Activated CD8-positive, alpha-beta memory T cell treated with anti-CD3 and anti-CD28 coated beads for 24 hours (primary cell): ENCODE data around the gene LCN6.
"Not testable (repeated sequence)": the region's sequence is repeated elsewhere in the genome, so short reads cannot be mapped to it uniquely, and the experiment has no call there.

Source experiments
- DNase-seq: peaks from one replicate; pipeline ENCODE4 v3.0.0-alpha.2; 2020

LCN6 gene

GRCh38 chr9:136704741-136705140 lies 43.6 kb downstream of the LCN6 start:
- DNase-seq: not testable (repeated sequence)

DNA sequence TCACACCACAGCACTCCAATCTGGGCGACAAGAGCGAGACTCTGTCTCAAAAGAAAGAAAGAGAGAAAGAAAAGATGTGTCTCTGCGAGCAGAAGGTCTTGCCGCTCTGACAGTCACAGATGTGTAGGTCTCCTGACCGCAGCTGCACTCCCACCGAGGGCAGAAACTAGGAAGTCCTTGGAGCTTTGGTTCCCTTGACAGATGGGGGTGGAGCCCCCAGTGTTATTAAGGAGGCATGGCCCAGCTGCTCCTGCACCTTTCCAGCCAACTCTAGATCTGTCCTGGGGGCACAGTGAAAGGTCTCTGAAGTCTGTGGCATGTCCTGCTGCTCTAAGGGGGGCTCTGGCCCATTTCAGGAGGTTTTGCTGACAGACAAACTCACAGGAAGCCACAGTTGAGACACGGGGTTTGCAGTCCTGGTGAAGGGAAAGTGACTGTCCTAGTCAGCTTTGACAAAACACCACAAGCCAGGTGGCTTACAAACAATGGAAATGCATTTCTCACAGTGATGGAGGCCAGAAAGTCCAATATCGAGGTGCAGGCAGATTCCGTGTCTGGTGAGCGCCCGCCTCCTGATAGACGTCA lies 45.0 kb downstream of the LCN6 start:
- DNase-seq: no peak

DNA sequence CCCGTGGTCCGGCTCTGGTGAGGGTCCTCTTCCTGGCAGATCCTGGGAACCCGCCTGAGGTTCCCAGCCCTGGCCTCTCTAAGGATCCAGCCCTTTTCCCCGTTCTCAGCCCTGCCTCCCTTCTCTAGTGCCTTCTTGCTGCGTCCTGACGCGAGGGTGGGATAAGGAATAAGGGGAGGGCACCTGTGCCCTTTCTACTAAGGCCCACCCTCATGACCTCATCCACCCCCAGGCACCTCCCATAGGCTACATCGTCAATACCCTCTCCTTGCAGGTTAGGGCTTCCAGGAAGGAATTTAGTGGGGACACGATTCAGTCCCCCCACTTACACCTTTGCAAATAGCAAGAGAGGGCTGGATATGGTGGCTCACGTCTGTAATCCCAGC lies 46.7 kb downstream of the LCN6 start:
- DNase-seq: no peak

DNA sequence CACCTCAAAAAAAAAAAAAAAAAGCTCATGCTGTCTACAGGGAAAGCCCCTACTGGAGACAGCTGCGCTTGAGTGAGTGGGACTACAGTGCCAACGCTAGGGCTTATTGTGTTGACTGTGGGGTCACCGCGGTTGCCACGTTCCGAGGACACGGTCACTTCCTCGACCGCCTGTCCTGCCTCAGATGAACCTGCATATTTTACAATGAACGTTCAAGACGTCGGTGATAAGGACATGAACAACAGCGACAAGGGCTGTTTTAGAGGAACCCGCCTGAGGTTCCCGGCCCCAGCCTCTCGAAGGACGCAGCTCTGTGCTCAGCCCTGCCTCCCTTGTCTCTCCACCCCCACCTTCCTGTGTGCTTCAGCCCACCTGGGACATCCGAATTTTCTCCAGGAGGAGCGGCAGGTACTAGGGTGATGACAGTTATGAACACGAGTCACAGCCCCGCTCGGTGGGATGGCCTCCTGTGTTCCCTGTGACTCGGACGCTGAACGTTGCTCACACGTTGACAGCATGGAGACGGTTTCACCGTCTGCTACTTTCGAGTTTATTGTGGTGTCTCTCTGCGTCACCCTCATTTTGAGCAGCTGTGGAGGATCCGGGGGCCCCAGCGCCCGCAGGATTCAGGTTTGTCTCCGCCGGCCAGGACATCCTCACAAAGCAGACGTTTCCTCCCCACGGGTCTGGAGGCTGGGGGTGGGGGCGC lies 47.2 kb downstream of the LCN6 start:
- peak; percentile 84 for DNase-seq

- DNase-seq: no peak
Observed at GRCh38 chr9:136700304-136700703, 48.0 kb downstream of the LCN6 start.

DNA sequence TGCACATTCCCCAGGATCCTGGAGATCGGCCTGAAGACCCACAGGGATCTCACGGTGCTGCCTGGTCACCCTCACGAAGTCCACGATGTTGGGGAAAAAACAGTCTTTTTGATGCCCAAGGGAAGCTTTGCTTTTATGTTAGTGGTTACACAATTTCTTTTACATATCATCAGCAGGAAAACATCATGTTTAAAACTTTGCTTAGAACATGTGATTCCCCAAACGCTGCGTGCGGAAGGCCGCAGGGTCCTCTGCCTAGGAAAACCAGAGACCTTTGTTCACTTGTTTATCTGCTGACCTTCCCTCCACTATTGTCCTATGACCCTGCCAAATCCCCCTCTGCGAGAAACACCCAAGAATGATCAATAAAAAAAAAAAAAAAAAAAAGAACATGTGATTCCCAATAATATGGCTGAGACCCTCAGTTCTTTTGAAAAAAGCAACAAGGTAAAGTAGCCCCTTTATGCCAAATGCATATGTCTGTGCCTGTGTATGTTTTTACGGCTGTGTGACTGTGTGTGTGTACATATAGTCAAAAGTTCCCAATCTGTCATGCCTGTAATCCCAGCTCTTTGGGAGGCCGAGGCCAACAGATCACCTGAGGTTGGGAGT lies 49.6 kb downstream of the LCN6 start:
- no peak for DNase-seq

DNA sequence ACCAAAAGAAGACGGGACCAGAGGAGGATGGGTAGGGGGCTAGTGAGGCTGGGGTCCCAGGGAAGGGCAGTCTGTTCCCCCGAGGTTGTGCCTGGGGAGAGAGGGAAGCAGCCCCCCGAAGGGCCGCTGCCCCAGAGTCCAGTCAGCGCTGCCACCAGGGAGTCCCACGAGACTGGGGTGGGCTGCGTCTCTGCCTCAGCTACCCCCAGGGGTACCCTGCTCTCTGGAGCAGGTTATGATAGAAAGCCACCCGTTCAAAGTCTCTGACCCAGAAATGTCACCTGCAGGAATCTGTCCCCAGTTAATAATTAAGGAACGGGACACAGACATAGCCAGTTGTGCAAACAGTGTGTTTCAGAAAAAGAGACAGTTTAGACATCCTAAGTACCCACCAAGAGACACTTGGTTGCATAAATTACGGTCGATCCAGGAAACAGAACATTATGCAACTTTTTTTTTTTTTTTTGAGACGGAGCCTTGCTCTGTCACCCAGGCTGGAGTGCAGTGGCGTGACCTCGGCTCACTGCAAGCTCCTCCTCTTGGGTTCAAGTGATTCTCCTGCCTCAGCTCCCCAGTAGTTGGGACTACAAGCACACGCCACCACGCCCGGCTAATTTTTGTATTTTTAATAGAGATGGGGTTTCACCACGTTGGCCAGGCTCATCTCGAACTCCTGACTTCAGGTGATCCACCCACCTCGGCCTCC lies 50.4 kb downstream of the LCN6 start:
- DNase-seq: no peak

DNA sequence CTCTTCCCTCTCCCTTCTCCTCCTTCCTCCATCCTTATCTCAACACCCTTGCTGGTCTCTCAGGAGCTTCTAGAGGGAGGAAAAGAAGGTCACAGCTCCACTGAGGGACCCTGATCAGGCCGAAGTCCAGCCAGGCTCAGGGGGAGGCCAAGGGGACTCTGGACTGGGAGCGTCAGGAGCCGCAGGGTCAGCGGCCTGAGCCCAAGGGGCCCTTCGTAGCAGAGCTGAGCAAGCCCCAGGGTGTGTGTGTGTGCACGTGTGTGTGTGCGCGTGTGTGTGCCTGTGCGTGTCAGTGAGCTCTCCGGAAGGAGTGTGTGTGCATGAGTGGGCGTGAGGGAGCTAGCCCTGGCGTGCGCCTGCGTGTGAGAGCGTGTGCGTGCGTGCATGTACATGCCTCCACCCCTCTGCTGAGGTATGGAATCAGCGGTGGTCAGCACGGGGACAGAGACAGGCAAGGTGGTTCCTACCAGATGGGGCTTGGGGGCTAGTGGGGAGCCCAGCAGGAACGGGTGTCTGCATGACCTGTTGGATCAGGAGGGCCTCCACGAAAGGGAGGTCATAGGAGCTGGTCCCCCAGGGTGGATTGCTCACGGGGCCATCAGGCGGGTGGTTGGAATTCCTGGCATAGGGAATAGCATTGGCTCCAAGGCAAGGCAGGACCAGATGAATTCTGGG lies 51.0 kb downstream of the LCN6 start:
- no peak for DNase-seq

- DNase-seq: no peak
Observed at GRCh38 chr9:136696502-136696901, 51.8 kb downstream of the LCN6 start.

DNA sequence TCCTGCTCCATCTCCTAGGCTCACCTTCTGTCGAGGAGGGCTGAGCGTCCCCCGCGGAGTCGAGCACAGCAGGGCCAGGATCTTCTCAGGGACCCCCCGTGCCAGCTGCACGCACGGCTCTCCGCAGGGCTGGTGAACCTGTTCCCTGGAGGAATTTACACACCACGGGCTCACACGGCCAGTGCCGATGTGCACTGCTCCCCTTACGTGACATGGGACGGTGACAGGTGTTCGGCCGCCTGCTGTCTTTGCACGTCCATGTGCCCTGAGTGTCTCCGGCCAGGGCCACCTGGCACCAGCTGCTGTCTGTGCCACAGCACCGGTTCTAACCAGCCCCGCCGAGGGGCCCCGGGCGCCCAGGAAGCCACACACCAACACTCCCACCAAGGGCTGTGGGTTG lies 52.4 kb downstream of the LCN6 start:
- DNase-seq: no peak

GRCh38 chr9:136695435-136695895 lies 52.9 kb downstream of the LCN6 start:
- no peak for DNase-seq

- DNase-seq: no peak
Observed at GRCh38 chr9:136694872-136695247, 53.5 kb downstream of the LCN6 start.

DNA sequence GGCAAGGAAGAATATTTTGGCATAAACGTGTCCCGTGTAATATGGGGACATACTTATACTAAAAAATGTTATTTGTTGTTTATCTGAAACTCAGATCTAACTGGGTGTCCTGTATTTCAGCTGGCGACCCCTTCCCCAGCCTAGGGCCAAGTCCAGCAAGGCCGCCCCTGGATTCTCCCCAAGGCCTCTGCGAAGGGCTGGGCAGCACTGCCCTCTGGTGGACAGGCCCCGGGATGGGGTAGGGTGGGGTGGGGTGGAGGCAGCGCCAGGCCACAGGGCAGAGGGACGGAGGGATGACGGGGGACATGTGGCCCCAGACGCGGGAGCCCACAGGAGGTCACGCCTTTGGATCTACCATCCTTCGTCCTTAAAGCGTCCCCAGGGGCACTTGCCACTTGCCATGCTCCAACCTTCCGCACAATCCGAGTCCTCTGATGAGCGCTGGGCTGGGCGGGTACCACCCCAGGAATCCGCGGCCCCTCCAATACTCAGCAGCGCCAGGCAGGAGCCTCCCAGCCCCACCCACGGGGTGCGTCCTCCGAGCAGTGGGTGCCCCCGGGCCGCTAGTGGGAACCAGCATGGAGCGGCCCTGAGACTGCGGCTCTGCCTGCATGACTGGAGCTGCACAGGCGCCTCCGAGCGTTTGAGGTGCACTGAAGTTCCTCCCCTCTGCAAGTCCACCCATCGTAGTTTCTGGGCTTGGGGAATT lies 54.0 kb downstream of the LCN6 start:
- DNase-seq: peak; percentile 68
